Mucosa of stomach (tissue), 1 donor: ENCODE results near the gene S1PR5.

Experiments used
- H3K27me3 ChIP-seq: one replicate; pipeline ENCODE4 v1.7.0; 2013; ENCODE audit warnings: mild to moderate bottlenecking, low read length; ENCODE audit not compliant: control insufficient read depth, insufficient read depth
- H3K36me3 ChIP-seq: one replicate; pipeline ENCODE4 v1.7.0; 2013; ENCODE audit warnings: low read length; ENCODE audit not compliant: control insufficient read depth, insufficient read depth
- H3K4me1 ChIP-seq: one replicate; pipeline ENCODE4 v1.7.0; 2013; ENCODE audit warnings: mild to moderate bottlenecking, low read length; ENCODE audit not compliant: control insufficient read depth, insufficient read depth
- H3K4me3 ChIP-seq: one replicate; pipeline ENCODE4 v1.7.0; 2013; ENCODE audit warnings: low read length
- H3K9ac ChIP-seq: one replicate; pipeline ENCODE4 v1.7.0; 2013; ENCODE audit warnings: mild to moderate bottlenecking, low read length, moderate library complexity
- H3K9me3 ChIP-seq: one replicate; pipeline ENCODE4 v1.7.0; 2013; ENCODE audit warnings: mild to moderate bottlenecking, low read length, moderate library complexity; ENCODE audit not compliant: control insufficient read depth
- donor health status: Pancreatic carcinoma.

Gene S1PR5, protein sequence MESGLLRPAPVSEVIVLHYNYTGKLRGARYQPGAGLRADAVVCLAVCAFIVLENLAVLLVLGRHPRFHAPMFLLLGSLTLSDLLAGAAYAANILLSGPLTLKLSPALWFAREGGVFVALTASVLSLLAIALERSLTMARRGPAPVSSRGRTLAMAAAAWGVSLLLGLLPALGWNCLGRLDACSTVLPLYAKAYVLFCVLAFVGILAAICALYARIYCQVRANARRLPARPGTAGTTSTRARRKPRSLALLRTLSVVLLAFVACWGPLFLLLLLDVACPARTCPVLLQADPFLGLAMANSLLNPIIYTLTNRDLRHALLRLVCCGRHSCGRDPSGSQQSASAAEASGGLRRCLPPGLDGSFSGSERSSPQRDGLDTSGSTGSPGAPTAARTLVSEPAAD

DNA sequence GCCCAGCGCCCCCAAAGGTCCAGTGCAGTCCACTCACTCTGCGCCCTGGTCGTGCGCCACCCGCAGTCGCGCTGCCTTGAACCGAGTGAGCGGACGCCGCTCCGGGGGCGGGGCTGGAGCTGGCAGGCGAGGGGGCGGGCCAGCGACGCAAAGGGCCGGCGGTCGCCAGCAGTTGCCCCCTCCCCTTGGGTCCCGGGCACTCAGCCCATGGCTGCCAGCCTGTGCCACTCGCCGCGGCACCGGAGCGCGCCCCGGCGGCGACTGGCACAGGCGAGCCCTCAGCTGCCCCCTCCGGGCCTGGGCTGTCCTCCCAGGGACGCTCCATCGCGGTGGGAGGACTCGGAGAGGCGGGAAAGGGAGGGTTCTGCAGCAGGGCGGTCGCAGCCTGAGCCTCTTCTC is at the start of gene S1PR5:
Gene S1PR5 (minus strand): TSS at position 87 of the 399 bp plus-strand sequence. CDS start 2,436 bp downstream, outside the sequence.
- no peak within 1 kb of the TSS for H3K4me3 ChIP-seq
- peaks cover 13% of the 10 kb centered on the region for H3K4me1 ChIP-seq
- H3K27me3 ChIP-seq: peaks cover 77% of the 10 kb centered on the region
- no peaks in the 10 kb centered on the region for H3K9me3 ChIP-seq
- no peak within 1 kb of the TSS for H3K9ac ChIP-seq
- no peaks in the 10 kb centered on the region for H3K36me3 ChIP-seq

DNA sequence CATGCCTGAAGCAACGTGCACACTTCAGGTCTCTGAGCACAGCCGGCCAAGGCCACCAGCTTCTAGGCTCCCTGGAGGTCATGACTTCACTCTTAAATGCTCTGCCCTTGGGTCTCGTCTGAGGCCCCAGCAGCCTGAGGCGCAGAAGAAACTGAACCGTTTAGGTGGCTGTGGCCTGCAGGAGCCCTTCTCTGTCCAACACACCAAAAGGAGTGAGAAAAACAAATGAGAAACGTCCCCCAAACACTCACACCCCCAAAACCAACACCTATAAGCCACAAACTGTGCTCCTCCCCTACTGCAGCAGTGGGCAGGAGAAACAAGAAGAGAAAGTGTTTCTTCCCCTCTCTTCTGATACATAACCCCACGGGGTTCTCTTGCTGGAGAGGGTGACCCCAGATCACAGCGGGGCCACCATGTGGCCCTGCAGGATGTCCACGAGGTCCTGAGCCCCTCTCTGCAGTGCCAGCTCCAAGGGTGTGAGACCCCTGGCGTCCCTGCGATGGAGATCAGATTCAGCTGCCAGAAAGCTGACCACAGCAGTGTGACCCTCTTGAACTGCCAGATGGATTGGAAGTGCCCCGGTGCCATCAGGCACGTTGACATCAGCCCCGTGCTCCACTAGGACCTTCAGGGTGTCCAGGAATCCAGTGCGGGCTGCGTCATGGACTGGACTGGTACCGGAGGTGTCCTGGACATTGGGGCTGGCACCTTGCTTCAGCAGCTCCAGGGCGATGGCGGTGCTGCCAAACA is 49.6 kb upstream of the S1PR5 start:
- peaks cover 36% of the 10 kb centered on the region for H3K4me1 ChIP-seq
- H3K9me3 ChIP-seq: no peaks in the 10 kb centered on the region
- H3K9ac ChIP-seq: peak overlapping the region; percentile 57
- H3K4me3 ChIP-seq: no peak overlapping the region
- H3K36me3 ChIP-seq: no peaks in the 10 kb centered on the region
- no peaks in the 10 kb centered on the region for H3K27me3 ChIP-seq

DNA sequence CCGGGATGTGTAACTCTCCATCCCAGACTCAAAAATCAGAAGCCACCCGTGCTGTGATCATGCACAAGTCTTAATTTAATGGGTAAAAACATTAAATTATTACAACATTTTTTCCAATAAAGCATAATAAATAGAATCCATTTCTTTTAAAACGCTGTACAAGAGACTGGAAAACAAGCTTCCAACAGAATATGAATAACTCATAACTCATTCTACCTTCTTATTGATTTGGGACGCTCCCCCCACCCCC is 49.1 kb upstream of the S1PR5 start:
- Histone ChIP-seq H3K4me1 (peaks cover 36% of the 10 kb centered on the region), H3K27me3 (no peaks in the 10 kb centered on the region), H3K36me3 (no peaks in the 10 kb centered on the region), H3K4me3 (no peak overlapping the region), H3K9ac (peak overlapping the region; percentile 57), H3K9me3 (no peaks in the 10 kb centered on the region)

DNA sequence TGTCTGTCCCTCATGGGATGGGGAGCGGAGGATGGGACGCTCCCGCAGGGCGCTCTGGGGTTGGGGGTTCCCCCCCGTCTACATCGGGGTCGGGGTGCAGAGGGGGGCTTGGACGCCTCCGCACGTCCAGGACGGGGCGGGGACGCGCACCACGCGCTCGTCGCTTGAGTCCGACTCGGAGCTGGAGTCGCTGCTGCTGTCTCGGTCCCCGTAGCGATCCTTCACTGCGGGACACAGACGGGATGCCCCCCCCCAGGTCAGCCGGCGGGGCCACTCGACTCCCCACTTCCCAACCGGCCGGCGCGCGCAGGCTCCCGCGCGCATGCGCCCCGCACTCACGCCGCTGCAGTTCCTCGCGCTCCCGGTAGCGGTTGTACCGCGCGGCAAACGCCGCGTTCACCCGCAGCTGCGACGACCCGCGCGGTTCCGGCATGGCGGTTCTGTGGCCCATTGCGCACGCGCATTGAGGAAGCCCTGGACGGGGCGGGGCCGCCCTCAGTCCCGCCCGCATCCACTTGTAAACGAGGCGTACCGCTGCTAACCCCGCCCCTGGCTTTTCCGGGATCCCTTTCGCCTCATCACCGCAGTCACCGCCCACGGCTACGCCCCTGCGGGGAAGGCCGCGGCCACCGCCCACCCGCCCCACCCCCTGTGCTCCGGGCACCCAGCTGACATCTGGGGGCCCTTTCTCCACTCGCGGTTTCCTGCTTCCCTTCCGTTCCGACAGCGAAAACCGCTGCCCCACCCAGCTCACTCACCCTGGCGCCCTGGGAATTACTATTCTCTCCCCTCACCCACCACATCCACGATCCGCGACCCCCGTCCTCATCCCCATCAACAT is 48.5 kb upstream of the S1PR5 start, which contains the start of gene KRI1:
Gene KRI1 (minus strand): TSS at position 444 of the 841 bp plus-strand sequence. CDS start 11 bp downstream, at position 433.
- peak within 1 kb of the TSS; percentile 67 for H3K4me3 ChIP-seq
- peak within 1 kb of the TSS; percentile 83 for H3K9ac ChIP-seq
- no peaks in the 10 kb centered on the region for H3K9me3 ChIP-seq
- H3K36me3 ChIP-seq: no peaks in the 10 kb centered on the region
- peaks cover 36% of the 10 kb centered on the region for H3K4me1 ChIP-seq
- no peaks in the 10 kb centered on the region for H3K27me3 ChIP-seq

DNA sequence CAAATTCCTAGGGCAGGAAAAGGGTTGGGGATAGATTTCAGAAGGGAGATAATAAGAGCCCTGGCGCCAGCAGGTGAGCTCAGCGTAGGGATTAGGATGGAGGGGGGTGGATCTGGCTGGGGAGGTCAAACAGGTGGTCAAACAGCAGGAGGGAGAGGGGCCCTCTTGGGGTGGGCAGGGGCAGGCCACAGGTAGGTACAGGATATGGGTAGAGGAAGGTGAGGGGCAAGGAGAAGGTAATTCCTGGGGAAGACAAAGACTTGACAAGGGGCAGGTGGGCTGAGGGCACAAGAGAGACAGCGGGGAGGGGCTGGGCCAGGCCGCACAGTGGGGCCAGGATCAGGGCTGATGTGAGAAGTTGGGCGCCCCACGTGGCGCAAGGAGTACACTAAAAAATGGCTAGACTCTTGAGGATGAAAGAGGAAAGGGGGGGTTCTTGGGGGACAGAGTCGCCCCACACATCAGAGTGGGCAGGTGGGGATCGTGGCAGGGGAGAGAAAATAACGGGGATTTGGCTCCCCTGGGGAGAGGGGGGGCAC is 47.9 kb upstream of the S1PR5 start:
- Histone ChIP-seq H3K4me1 (peaks cover 36% of the 10 kb centered on the region), H3K9me3 (no peaks in the 10 kb centered on the region), H3K36me3 (peaks cover 3% of the 10 kb centered on the region), H3K9ac (peak overlapping the region; percentile 83), H3K4me3 (peak overlapping the region; percentile 67), H3K27me3 (no peaks in the 10 kb centered on the region)

DNA sequence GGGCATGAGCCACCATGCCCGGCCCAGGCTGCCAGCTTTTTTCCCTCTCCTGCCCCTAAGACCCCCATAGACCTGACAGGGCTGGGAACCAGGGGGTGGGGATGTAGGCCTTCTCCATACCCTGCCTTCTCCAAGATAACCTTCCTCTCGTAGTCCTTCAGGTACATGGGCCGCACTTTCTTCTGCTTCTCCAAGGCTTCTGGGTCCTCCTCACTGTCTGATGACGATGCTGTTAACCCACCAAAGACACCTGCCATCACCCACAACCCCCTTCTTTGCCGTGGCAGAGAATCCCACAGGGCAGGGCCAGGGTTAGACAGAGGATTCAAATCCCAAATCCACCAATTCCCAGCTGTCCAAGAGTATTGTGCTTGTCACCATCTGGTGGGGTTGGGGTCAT is 45.4 kb upstream of the S1PR5 start:
- H3K9me3 ChIP-seq: no peaks in the 10 kb centered on the region
- H3K36me3 ChIP-seq: peaks cover 8% of the 10 kb centered on the region
- no peaks in the 10 kb centered on the region for H3K27me3 ChIP-seq
- H3K9ac ChIP-seq: no peak overlapping the region
- peaks cover 23% of the 10 kb centered on the region for H3K4me1 ChIP-seq
- no peak overlapping the region for H3K4me3 ChIP-seq

DNA sequence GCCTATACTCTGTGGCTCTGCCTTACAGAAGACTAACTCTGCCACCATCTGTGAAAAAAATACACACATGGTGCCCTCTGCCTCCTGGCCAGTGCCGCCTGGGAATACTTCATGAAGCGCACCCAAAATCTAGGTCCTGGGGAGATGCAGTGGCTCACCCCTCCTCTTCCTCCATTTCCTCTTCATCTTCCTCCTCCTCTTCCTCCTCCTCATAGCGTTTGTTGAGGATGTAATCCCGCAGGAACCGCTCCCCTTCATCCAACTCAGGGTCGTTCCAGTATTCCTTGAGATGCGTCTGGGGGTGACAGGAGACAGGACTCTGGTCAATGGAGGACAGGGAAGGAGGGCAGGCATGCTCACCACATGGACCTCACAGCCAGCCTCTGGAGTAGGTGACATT is 42.9 kb upstream of the S1PR5 start:
- Histone ChIP-seq H3K27me3 (no peaks in the 10 kb centered on the region), H3K9ac (no peak overlapping the region), H3K4me3 (no peak overlapping the region), H3K4me1 (peaks cover 7% of the 10 kb centered on the region), H3K9me3 (no peaks in the 10 kb centered on the region), H3K36me3 (peaks cover 8% of the 10 kb centered on the region)

DNA sequence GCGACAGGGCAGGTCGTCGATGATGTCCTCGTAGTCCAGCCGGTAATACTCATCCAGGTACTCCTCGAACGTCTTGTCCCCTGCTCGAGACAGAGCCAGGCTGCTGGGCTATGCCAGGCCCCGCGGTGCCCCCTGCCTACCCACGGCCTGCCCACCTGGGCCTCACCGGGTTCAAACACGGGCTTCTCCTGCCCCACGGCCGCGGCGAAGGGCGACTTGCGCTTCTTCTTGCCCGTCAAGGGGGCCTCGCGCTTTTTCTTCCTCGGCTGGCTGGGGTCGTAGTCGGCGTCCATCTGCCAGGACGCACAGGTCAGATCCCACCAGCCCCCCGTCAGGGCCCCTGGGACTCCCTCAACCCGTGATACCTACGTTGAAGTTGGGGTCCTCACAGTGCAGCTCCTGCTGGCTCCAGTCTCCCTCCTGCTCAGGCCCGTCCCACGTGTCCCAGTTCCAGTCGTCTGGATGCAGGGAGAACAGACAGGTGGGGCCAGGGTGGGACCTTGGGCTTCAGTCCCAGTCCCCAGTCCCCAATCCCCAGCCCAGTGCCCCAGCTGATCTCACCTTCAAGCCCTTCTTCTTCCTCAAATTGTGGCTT is 40.5 kb upstream of the S1PR5 start:
- Histone ChIP-seq H3K9me3 (no peaks in the 10 kb centered on the region), H3K4me3 (no peak overlapping the region), H3K27me3 (no peaks in the 10 kb centered on the region), H3K9ac (no peak overlapping the region), H3K36me3 (peaks cover 8% of the 10 kb centered on the region), H3K4me1 (no peaks in the 10 kb centered on the region)

DNA sequence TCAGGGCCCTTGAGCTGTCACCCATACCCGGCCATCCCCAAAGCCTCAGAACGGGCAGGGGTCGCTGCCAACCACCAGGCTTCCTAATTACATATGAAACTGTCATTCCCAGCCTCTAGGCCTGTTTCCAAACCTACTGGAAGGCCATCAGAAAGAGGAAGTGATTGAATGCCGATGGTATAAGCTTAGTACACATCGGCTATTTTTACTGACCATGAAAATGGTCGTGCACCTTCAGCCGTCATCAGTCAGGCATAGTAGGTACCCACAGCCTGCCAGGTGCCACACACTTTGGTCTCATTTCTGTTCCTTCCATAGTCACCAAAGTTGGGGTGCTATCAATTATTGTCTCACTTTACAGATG is 38.3 kb upstream of the S1PR5 start:
- no peaks in the 10 kb centered on the region for H3K9me3 ChIP-seq
- H3K36me3 ChIP-seq: peaks cover 8% of the 10 kb centered on the region
- no peak overlapping the region for H3K4me3 ChIP-seq
- no peak overlapping the region for H3K9ac ChIP-seq
- no peaks in the 10 kb centered on the region for H3K4me1 ChIP-seq
- no peaks in the 10 kb centered on the region for H3K27me3 ChIP-seq

DNA sequence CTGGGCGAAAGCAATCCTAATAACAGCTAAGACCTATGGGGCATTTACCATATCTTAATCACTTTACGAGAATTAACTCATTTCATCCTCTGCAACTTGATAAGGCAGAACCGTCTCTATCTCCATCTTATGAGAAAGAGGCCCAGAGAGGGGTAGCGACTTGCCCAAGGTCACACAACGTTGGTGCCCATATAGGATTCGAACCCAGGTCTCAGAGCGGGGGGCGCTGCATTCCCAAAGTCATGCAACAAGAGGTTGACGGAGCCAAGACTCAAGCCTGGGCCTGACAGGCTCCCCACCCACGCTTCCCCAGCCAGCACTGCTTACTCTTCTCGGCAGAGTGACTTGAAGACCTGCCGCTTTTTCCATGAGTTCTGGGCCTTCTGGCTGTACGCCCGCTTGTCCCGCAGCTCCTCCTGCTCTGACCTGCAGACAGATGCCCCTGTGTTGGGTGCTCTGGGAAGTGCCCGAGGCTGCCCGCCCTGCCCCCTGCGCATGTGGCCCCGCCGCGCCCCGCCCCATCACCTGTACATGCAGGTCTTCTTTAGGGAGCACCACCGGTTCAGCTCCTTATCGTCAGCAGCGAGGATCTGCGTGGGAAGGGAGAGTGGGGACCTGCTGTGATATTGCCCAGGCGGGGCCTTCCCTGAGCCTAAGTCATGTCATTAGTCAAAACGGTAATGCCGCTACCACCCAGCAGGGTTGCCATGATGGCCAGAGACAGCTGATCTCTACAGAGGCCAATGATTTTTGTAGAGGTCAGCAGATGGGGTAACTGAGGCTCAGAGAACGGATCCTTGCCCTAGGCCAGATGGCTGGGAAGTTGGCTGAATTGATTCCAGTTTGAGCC is 37.7 kb upstream of the S1PR5 start:
- Histone ChIP-seq H3K27me3 (no peaks in the 10 kb centered on the region), H3K4me3 (no peak overlapping the region), H3K9me3 (no peaks in the 10 kb centered on the region), H3K4me1 (no peaks in the 10 kb centered on the region), H3K36me3 (peaks cover 3% of the 10 kb centered on the region), H3K9ac (no peak overlapping the region)

DNA sequence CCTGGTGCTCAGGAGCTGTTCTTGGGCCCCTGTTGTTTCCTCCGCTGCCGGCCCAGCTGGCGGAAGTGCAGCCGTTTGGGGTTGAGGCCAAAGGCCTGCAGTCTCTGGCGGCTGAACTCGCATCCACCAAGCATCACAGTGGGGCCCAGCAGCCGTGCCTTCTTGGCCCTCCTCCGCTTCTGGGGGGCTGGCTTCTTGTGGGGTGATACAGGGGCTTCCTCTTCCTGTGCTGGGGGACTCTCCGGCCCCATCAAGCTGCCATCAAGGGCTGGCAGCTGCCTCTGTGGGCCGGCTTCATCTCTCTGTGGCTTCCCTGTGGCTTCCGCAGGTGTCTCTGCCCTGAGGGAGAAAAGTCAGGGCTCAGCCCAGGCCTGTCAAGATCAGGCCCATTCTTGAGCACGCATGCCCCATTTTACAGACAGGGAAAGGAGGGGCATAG is 36.7 kb upstream of the S1PR5 start:
- no peak overlapping the region for H3K9ac ChIP-seq
- H3K36me3 ChIP-seq: no peaks in the 10 kb centered on the region
- no peak overlapping the region for H3K4me3 ChIP-seq
- no peaks in the 10 kb centered on the region for H3K4me1 ChIP-seq
- no peaks in the 10 kb centered on the region for H3K9me3 ChIP-seq
- H3K27me3 ChIP-seq: no peaks in the 10 kb centered on the region
